ENCODE results near the gene UBE3C. TPM values are rescaled to one million over a fixed set of nuclear protein-coding genes. Genes with fewer than 3 reads are reported as not detected.

UBE3C gene
- total RNA-seq, 4 donors from 2014 or later = 55.5 to 76.1 (median 60.4) TPM

GRCh38 chr7:157255201-157255606 lies 116.5 kb downstream of the UBE3C start:
- 78 to 79% methylated on average over 5 of the region's 5 CpGs for WGBS, 2 donors
- H3K4me3 ChIP-seq (ENCODE audit: low read depth, poor library complexity, severe bottlenecking) = no peak overlapping the region
- intact Hi-C loops (cut with DNase I; ENCODE audit: low total_unique reads) = no loop called here
- DNase-seq (ENCODE audit: low spot score in 2 of 2) = no peak
- TF ChIP-seq POLR2A (IDR thresholded peaks at IDR 0.05) (no peak), CTCF (IDR thresholded peaks at IDR 0.05) (no peak)

- H3K4me3 ChIP-seq (ENCODE audit: low read depth, poor library complexity, severe bottlenecking) = no peak overlapping the region
- peak in 1 of 2 donors; percentile 81 for DNase-seq (ENCODE audit: low spot score in 2 of 2)
- TF ChIP-seq CTCF (IDR thresholded peaks at IDR 0.05) (no peak), POLR2A (IDR thresholded peaks at IDR 0.05) (no peak)
- WGBS, 2 donors = 95 to 98% methylated on average over 23 of the region's 23 CpGs
- intact Hi-C loops (cut with DNase I; ENCODE audit: low total_unique reads) = no loop called here
These were observed 124.4 kb downstream of the UBE3C start for GRCh38 chr7:157263156-157263555.

GRCh38 chr7:157265051-157265450 lies 126.3 kb downstream of the UBE3C start:
- intact Hi-C loops (cut with DNase I; ENCODE audit: low total_unique reads) = no loop called here
- DNase-seq (ENCODE audit: low spot score in 2 of 2) = peak in 1 of 2 donors; percentile 50
- no peak overlapping the region for H3K4me3 ChIP-seq (ENCODE audit: low read depth, poor library complexity, severe bottlenecking)
- WGBS, 2 donors = 81 to 87% methylated on average over 12 of the region's 12 CpGs
- TF ChIP-seq CTCF (IDR thresholded peaks at IDR 0.05) (no peak), POLR2A (IDR thresholded peaks at IDR 0.05) (no peak)

- intact Hi-C loops (cut with DNase I; ENCODE audit: low total_unique reads) = no loop called here
- no peak for TF ChIP-seq CTCF (IDR thresholded peaks at IDR 0.05)
- TF ChIP-seq POLR2A (IDR thresholded peaks at IDR 0.05) = no peak
- DNase-seq (ENCODE audit: low spot score in 2 of 2) = no peak
- WGBS, 2 donors = 86 to 91% methylated on average over 7 of the region's 7 CpGs
- no peak overlapping the region for H3K4me3 ChIP-seq (ENCODE audit: low read depth, poor library complexity, severe bottlenecking)
These were observed 127.5 kb downstream of the UBE3C start for GRCh38 chr7:157266272-157266671.

GRCh38 chr7:157267516-157267915 lies 128.8 kb downstream of the UBE3C start:
- peak in 1 of 2 donors; percentile 49 for DNase-seq (ENCODE audit: low spot score in 2 of 2)

More at GRCh38 chr7:157267516-157267915, 128.8 kb downstream of the UBE3C start:
- intact Hi-C loops (cut with DNase I; ENCODE audit: low total_unique reads) = no loop called here
- WGBS, 2 donors = 91 to 92% methylated on average over 13 of the region's 13 CpGs
- TF ChIP-seq POLR2A (IDR thresholded peaks at IDR 0.05) (no peak), CTCF (IDR thresholded peaks at IDR 0.05) (no peak)
- H3K4me3 ChIP-seq (ENCODE audit: low read depth, poor library complexity, severe bottlenecking) = no peak overlapping the region

All from lower leg skin (tissue), 4 donors.